M059J (cell line): ENCODE results near the gene SH3PXD2A. TPM values are rescaled to one million over a fixed set of nuclear protein-coding genes. Genes with fewer than 3 reads are reported as not detected.
"Not testable (repeated sequence)": the region's sequence is repeated elsewhere in the genome, so short reads cannot be mapped to it uniquely, and the experiment has no call there.

Experiments
- DNase-seq: peaks from one replicate; pipeline ENCODE4 v3.0.0-alpha.2; 2012; ENCODE audit warnings: low read depth
- total RNA-seq: library from RNA; depleted of rRNA; stranded (reverse); fragments of >200 nt; shearing (Covaris generic); gene quantifications from 2 replicates; pipeline ENCODE4 v1.2.3, GENCODE V29; 2014

SH3PXD2A gene
- total RNA-seq, 1 experiment from 2014 or later = 5.0 TPM

GRCh38 chr10:103767756-103768155, 87.6 kb downstream of the SH3PXD2A start:
- no peak for DNase-seq

DNA sequence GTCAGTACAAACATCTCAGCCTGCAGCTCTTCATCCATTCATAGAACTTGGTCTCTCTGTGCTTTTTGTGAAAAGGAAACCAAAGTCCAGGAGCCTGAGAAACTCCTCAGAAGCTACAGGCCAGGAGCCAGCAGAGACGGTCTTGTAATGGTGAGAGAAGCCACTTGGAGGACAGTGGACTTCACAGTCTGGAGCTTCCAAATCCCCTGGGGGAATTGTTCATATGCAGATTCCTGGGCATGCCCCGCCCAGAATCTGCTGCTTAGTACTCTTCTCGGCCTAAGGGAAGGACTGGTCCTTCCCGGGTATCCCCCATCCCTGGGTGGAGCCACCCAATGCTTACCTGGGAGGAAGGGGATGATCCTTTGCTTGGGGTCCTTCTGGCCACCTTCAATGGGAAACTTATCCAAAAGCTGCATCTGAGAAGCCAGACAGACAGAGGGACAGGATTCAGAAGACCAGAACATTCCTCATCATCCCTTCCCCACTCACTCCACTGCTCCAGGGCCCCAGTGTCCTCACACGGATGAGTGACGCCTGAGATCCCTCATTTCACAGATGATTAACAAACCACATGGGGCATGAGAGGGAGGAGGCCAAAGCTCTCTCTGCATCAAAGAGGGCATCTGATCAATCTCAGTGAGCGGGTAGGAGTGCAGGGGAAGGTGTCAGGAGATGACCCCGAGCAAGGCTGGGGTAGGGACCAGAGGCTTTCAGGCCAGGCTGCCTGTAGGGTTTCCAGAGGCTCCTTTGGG, 88.4 kb downstream of the SH3PXD2A start:
- DNase-seq = no peak

GRCh38 chr10:103765981-103766380, 89.4 kb downstream of the SH3PXD2A start:
- peak; percentile 57 for DNase-seq

- peak; percentile 79 for DNase-seq
These were observed 90.2 kb downstream of the SH3PXD2A start for GRCh38 chr10:103765168-103765567.

DNA sequence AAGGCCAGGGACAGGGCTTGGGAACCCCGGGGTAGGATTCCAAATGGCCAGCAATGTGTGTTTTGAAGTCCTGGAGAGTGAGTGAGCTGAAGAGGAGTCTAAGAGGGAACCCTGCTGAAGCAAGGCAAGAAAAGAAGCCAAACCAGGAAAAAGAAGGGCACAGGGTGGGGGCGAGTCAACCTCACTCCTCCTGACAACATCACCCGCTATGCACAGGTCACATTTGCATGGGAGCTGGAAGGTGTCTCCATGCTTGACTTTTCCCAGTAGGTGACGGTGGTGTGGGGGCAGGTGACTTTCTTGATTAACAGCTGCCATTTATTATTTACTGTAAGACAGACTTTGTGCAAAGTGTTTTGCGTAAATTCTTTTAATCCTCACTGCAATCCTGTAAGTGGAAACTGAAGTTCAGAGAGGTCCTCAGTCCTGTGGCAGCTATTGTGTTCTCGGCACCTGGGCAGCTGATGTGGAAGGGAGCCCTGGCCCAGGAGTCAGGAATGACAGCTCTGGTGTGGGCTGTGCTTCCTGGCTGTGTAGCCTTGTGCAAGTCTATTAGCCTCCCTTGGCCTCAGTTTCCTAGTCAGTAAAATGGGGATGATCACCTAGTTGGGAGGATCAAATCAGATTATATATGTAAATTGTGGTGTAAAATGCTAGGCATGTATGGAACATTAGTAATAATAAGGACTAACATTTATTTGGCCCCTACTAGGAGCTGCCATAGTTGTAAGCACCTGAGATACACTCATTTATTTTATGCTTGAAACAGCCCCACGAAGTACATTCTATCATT, 90.9 kb downstream of the SH3PXD2A start:
- no peak for DNase-seq

DNA sequence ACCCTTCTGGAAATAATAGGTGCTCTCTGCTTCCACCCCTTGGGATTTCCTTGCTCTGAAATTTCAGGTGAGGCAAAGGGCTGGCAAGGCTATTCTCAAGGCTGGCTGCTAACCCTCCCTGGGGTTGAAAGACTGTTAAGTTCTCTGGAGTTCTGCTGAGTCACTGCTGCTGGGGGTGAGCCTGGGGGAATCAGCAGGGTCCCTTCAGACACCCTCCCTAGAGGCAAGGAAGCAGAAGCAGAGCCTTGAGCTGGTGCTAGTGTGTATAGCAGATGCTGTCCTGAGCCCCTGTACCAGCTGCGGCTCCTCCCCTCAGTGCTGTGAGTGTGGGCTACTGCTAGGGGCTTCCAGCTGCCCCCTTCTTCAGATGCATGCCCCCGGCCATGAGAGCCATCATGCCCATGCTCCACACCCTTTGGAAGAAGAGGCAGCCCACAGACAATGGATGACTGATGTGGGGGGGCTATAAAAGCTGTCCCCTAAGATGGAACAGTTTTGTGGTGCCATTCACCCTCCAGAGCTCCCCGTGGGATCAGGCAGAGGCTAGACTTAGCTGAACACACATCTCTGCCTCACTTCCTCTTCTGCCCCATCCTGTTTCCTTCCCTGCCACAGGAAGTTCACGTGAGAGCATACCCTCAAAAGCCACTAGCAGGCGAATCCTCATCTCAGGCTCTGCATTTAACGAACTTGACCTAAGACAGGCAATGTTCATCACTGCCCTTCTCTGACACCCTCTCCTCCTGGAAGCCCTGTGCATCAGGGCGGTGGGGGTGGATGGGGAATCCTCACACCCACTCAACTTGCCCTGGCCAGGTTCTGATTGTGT, 91.8 kb downstream of the SH3PXD2A start:
- DNase-seq = peak; percentile 45

- DNase-seq = no peak
These were observed 92.5 kb downstream of the SH3PXD2A start for GRCh38 chr10:103762916-103763315.

DNA sequence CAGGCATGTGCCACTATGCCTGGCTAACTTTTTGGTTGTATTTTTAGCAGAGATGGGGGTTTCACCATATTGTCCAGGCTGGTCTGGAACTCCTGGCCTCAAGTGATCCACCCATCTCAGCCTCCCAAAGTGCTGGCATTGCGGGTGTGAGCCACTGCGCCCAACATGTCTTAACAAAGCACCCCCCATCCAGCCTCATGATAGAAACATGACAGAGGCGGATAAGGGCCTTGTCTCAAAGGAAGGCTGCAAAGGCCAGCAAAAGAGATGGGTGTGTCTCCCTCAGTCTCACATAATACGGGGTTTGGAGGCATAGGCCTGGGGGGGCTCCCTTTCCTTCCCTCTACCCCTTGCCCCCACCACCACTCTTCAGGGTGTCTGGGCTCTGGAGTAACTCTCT, 93.2 kb downstream of the SH3PXD2A start:
- DNase-seq = no peak

- DNase-seq = no peak
These were observed 94.1 kb downstream of the SH3PXD2A start for GRCh38 chr10:103761075-103761920.

GRCh38 chr10:103760233-103760632, 95.1 kb downstream of the SH3PXD2A start:
- not testable (repeated sequence) for DNase-seq

DNA sequence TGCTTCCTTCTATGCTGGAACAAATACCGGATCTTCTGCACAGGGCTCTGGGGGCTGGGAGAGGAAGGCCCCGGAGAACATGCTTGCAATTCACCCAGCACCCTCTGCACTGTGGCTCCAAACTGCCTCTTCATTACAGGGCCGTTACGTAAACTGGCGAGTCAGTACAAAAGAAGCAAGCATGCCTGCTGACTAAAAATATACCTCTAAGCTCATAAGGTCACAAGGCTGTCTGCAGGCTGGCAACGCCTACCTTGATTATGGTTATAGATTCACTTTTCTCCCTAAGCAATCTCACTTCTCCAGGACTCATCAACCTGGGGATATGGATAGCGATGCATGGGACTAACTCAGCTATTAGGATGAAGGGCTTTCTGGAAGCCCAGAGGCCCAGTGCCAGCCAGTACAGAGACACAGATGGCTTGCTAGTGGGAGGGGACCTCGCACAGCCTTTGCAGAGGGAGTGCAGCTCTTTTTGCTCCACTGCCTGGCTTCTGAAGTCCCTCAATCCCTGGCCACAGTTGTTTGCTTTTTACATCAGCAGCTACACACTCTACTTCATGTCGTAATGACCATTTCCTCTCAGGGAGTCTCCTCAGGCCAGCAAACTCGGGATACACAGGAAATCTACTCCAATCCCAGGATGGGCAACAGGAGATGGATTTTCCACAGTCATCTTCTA, 96.1 kb downstream of the SH3PXD2A start:
- DNase-seq = peak; percentile 53

DNA sequence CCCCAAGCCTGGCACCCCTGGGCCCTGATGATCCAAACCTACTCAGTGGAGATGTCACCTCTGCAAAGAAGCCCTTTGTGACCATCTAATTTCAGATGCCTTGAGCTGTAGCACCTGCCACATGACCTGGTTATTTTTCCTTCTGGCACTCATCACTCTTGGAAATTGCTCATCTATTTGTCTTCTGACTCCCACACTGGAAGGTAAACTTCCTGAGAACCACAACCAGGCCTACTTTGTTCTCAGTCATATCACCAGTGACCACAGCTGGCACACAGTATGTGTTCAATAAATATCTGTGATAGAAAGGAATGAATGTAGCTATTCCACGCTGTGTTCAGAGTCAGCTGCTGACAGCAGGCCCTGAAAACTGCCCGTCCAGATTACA, 97.1 kb downstream of the SH3PXD2A start:
- peak; percentile 56 for DNase-seq

GRCh38 chr10:103757531-103758293, 97.7 kb downstream of the SH3PXD2A start:
- DNase-seq = peak; percentile 71

- no peak for DNase-seq
These were observed 99.0 kb downstream of the SH3PXD2A start for GRCh38 chr10:103756277-103756869.

DNA sequence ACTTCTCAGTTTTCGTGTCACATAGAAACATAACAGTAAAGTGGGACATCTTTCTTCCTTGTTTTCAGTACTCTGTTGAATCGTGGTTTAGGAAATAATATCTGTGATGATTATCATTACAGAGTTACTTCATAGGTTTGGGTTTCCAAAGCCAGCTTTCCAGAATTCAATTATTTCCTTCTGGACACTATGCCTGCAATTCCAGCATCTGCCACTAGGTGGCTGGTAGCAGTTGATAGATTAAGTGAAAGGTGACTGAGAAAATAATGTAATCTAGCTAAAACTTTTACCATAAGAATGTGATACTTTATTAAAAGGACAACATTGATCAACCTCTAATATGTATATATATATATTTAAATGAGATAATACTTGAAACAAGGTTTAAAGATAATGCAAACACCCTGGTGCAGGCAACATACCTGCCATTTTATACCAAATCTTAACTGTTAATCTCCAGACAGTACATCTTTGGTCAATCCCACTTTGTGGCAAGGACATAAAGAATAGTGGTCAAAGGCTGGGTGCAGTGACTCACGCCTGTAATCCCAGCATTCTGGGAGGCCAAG, 102.6 kb downstream of the SH3PXD2A start:
- no peak for DNase-seq

GRCh38 chr10:103751667-103752290, 103.6 kb downstream of the SH3PXD2A start:
- no peak for DNase-seq

GRCh38 chr10:103750836-103751235, 104.5 kb downstream of the SH3PXD2A start:
- no peak for DNase-seq

DNA sequence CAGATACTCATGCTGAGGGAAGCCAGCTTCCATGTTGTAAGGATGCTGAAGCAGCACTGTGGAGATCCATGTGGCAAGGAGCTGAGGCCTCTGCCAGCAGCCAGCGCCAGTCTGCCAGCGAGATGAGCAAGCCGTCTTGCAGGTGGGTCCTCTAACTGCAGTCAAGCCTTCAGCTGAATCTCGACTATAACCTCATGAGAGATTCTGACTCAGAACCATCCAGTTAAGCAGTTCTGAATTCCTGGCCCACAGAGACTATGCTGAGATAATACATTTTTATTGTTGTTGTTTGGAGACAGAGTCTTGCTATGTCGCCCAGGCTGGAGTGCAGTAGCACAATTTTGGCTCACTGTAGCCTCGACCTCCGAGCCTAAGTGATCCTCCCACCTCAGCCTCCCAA, 105.6 kb downstream of the SH3PXD2A start:
- no peak for DNase-seq

GRCh38 chr10:103748020-103748419, 107.4 kb downstream of the SH3PXD2A start:
- no peak for DNase-seq
